GM23338 (cell line): ENCODE measurements around the gene ERC2. TPM values are rescaled to one million over a fixed set of nuclear protein-coding genes. Genes with fewer than 3 reads are reported as not detected.

ENCODE experiments used
- ATAC-seq: fragments of 200-7000 bp; cut with Tn5 transposase; 3 replicates; pipeline ENCODE4 v1.9.1; 2020
- DNase-seq: peaks from one replicate; pipeline ENCODE4 v3.0.0-alpha.2; 2015; ENCODE audit warnings: low spot score
- H2AFZ ChIP-seq: fragments of 200-600 bp; sonication (generic); 2 replicates; pipeline ENCODE4 v1.8.0; 2016; ENCODE audit warnings: antibody characterized with exemption, mild to moderate bottlenecking, moderate library complexity
- H3F3A ChIP-seq: fragments of 200-600 bp; sonication (generic); replicated peaks from 2 replicates; pipeline ENCODE4 v1.8.0; 2017; ENCODE audit warnings: antibody characterized with exemption, mixed run types, low read depth
- H3K27ac ChIP-seq: fragments of 200-600 bp; sonication (generic); 2 replicates; pipeline ENCODE4 v1.6.1; 2016; ENCODE audit warnings: low read depth
- H3K27me3 ChIP-seq: fragments of 200-600 bp; sonication (generic); 2 replicates; pipeline ENCODE4 v1.8.0; 2016; ENCODE audit warnings: mild to moderate bottlenecking, mixed run types, moderate library complexity; ENCODE audit not compliant: insufficient read depth
- H3K36me3 ChIP-seq: fragments of 200-600 bp; sonication (generic); 2 replicates; pipeline ENCODE4 v1.8.0; 2016; ENCODE audit warnings: mild to moderate bottlenecking; ENCODE audit not compliant: insufficient read depth
- H3K4me1 ChIP-seq: fragments of 200-600 bp; sonication (generic); 2 replicates; pipeline ENCODE4 v1.8.0; 2016; ENCODE audit warnings: mild to moderate bottlenecking, moderate library complexity; ENCODE audit not compliant: insufficient read depth
- H3K4me2 ChIP-seq: fragments of 200-600 bp; sonication (generic); 2 replicates; pipeline ENCODE4 v1.7.1; 2017; ENCODE audit warnings: mixed run types
- H3K4me3 ChIP-seq: fragments of 200-600 bp; sonication (generic); 2 replicates; pipeline ENCODE4 v1.6.1; 2016; ENCODE audit warnings: mixed run types
- H3K79me2 ChIP-seq: fragments of 200-600 bp; sonication (generic); replicated peaks from 2 replicates; pipeline ENCODE4 v1.8.0; 2017; ENCODE audit warnings: mild to moderate bottlenecking; ENCODE audit not compliant: insufficient read depth
- H3K9me2 ChIP-seq: fragments of 200-600 bp; sonication (generic); 2 replicates; pipeline ENCODE4 v1.8.0; 2017; ENCODE audit not compliant: insufficient read depth
- H4K20me1 ChIP-seq: fragments of 200-600 bp; sonication (generic); replicated peaks from 2 replicates; pipeline ENCODE4 v1.8.0; 2017; ENCODE audit warnings: mild to moderate bottlenecking; ENCODE audit not compliant: insufficient read depth
- H3K27ac Mint-ChIP-seq: 2 replicates; pipeline ENCODE4 v1.8.0; 2020; ENCODE audit warnings: inconsistent platforms, mild to moderate bottlenecking, moderate library complexity, mixed read lengths
- H3K27me3 Mint-ChIP-seq: 3 replicates; pipeline ENCODE4 v1.8.0; 2022; ENCODE audit warnings: low read depth, mild to moderate bottlenecking, moderate library complexity, mixed read lengths, inconsistent platforms; ENCODE audit not compliant: insufficient read depth, poor library complexity
- H3K36me3 Mint-ChIP-seq: 3 replicates; pipeline ENCODE4 v1.8.0; 2021; ENCODE audit warnings: low read depth, mild to moderate bottlenecking, inconsistent platforms, moderate library complexity, mixed read lengths
- H3K4me1 Mint-ChIP-seq: 3 replicates; pipeline ENCODE4 v1.8.0; 2020; ENCODE audit warnings: mild to moderate bottlenecking, inconsistent platforms, mixed read lengths
- H3K4me3 Mint-ChIP-seq: 3 replicates; pipeline ENCODE4 v1.8.0; 2021; ENCODE audit warnings: moderate library complexity, mild to moderate bottlenecking, inconsistent platforms, mixed read lengths
- H3K9me3 Mint-ChIP-seq: 3 replicates; pipeline ENCODE4 v1.8.0; 2020; ENCODE audit warnings: moderate library complexity, mild to moderate bottlenecking, inconsistent platforms, mixed read lengths
- CREB1 ChIP-seq: fragments of 250-450 bp; sonication (Bioruptor Pico); IDR thresholded peaks from 2 replicates; pipeline ENCODE4 v1.5.0; 2020; ENCODE audit warnings: low read depth, mild to moderate bottlenecking, moderate library complexity
- CTCF ChIP-seq, 2 experiments: fragments of 200-600 bp in 1 of 2; sonication (generic) in 1 of 2; conservative IDR thresholded peaks; 2 replicates each; pipeline versions ENCODE4 v1.5.1 to v1.6.1; 2016 to 2017; ENCODE audit warnings: antibody characterized with exemption in 2 of 2, low read depth in 2 of 2, mild to moderate bottlenecking in 2 of 2, moderate library complexity in 1 of 2
- ETS1 ChIP-seq: IDR thresholded peaks from 2 replicates; pipeline ENCODE4 v1.6.1; 2016; ENCODE audit warnings: antibody characterized with exemption
- EZH2 ChIP-seq: fragments of 200-600 bp; sonication (generic); IDR thresholded peaks from one replicate; pipeline ENCODE4 v1.8.0; 2017; ENCODE audit warnings: antibody characterized with exemption, mild to moderate bottlenecking, low read depth; ENCODE audit not compliant: unreplicated experiment
- EZH2phosphoT487 ChIP-seq: fragments of 200-600 bp; sonication (generic); IDR thresholded peaks from one replicate; pipeline ENCODE4 v1.8.1; 2018; ENCODE audit warnings: antibody characterized with exemption; ENCODE audit not compliant: unreplicated experiment
- JUNB ChIP-seq: IDR thresholded peaks from one replicate; pipeline ENCODE4 v1.6.1; 2016; ENCODE audit warnings: antibody characterized with exemption; ENCODE audit not compliant: unreplicated experiment
- NANOG ChIP-seq: IDR thresholded peaks from 2 replicates; pipeline ENCODE4 v1.6.1; 2016; ENCODE audit warnings: antibody characterized with exemption, borderline replicate concordance
- POLR2AphosphoS5 ChIP-seq: IDR thresholded peaks from 2 replicates; pipeline ENCODE4 v1.6.1; 2016; ENCODE audit warnings: antibody characterized with exemption, low read depth
- REST ChIP-seq: IDR thresholded peaks from one replicate; pipeline ENCODE4 v1.6.1; 2018; ENCODE audit warnings: antibody characterized with exemption; ENCODE audit not compliant: unreplicated experiment
- STAT1 ChIP-seq: IDR thresholded peaks from one replicate; pipeline ENCODE4 v1.6.1; 2016; ENCODE audit warnings: antibody characterized with exemption; ENCODE audit not compliant: unreplicated experiment
- ZNF114 ChIP-seq: fragments of 250-450 bp; sonication (Bioruptor Pico); IDR thresholded peaks from 2 replicates; pipeline ENCODE4 v1.5.0; 2020; ENCODE audit warnings: mild to moderate bottlenecking, moderate library complexity
- ZNF331 ChIP-seq: fragments of 250-450 bp; sonication (Bioruptor Pico); IDR thresholded peaks from 2 replicates; pipeline ENCODE4 v1.5.0; 2020; ENCODE audit warnings: low read depth, mild to moderate bottlenecking, moderate library complexity
- polyA plus RNA-seq: library from polyadenylated mRNA; unstranded; fragments of >200 nt; fragmentation: Nextera tagmentation; extraction: Ambion mirVana; gene quantifications from 2 replicates; pipeline ENCODE4 v1.2.1, GENCODE V29; 2016
- total RNA-seq: library from RNA; depleted of rRNA; stranded (reverse); fragments of >200 nt; shearing (Covaris generic); gene quantifications from 2 replicates; pipeline ENCODE4 v1.2.3, GENCODE V29; 2014
- TF ChIP-seq, protein P1 (sequence below): fragments of 250-450 bp; sonication (Bioruptor Pico); IDR thresholded peaks from 2 replicates; pipeline ENCODE4 v1.5.0; 2020; ENCODE audit warnings: mild to moderate bottlenecking, moderate library complexity

ERC2 gene
- total and polyA plus RNA-seq, 2 experiments from 2014 or later = 11.8 to 13.7 TPM

DNA sequence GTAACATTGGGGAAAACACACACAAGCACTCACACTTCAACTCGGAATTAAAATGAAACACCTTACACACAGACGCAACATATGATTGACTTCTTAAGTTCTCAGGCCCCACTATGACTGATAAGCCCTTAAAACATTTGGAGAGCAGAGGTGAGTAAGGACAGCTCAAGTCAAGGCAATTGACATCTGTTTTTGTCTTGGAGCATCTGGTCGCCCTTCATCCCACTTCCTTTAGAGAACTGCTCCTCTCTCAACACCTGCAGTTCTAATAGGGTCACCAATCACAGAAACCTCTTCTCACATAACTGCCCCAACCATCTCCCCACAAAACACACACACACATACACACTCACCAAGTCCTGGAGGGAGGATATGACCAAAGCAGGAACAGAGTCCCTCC is 43.4 kb downstream of the ERC2 start:
- Histone ChIP-seq H3K27ac (no peak overlapping the region), H3K79me2 (no peaks in the 10 kb centered on the region)

More for the DNA sequence above, 43.4 kb downstream of the ERC2 start:
- no peak overlapping the region for H3K4me2 ChIP-seq
- no peak for ATAC-seq
- no peak overlapping the region for H2AFZ ChIP-seq
- no peaks in the 10 kb centered on the region for H3K27me3 ChIP-seq
- TF ChIP-seq NANOG (no peak), REST (no peak), ZNF114 (CRISPR knock-in tag) (no peak), CREB1 (CRISPR knock-in tag) (no peak), CTCF (conservative IDR thresholded peaks at IDR 0.05; ENCODE audit: low read depth in 2 of 2) (no peak), POLR2AphosphoS5 (no peak), STAT1 (no peak), JUNB (no peak), EZH2phosphoT487 (no peak), ZNF331 (no peak), EZH2 (no peak), ETS1 (no peak)
- TF ChIP-seq, protein P1, sequence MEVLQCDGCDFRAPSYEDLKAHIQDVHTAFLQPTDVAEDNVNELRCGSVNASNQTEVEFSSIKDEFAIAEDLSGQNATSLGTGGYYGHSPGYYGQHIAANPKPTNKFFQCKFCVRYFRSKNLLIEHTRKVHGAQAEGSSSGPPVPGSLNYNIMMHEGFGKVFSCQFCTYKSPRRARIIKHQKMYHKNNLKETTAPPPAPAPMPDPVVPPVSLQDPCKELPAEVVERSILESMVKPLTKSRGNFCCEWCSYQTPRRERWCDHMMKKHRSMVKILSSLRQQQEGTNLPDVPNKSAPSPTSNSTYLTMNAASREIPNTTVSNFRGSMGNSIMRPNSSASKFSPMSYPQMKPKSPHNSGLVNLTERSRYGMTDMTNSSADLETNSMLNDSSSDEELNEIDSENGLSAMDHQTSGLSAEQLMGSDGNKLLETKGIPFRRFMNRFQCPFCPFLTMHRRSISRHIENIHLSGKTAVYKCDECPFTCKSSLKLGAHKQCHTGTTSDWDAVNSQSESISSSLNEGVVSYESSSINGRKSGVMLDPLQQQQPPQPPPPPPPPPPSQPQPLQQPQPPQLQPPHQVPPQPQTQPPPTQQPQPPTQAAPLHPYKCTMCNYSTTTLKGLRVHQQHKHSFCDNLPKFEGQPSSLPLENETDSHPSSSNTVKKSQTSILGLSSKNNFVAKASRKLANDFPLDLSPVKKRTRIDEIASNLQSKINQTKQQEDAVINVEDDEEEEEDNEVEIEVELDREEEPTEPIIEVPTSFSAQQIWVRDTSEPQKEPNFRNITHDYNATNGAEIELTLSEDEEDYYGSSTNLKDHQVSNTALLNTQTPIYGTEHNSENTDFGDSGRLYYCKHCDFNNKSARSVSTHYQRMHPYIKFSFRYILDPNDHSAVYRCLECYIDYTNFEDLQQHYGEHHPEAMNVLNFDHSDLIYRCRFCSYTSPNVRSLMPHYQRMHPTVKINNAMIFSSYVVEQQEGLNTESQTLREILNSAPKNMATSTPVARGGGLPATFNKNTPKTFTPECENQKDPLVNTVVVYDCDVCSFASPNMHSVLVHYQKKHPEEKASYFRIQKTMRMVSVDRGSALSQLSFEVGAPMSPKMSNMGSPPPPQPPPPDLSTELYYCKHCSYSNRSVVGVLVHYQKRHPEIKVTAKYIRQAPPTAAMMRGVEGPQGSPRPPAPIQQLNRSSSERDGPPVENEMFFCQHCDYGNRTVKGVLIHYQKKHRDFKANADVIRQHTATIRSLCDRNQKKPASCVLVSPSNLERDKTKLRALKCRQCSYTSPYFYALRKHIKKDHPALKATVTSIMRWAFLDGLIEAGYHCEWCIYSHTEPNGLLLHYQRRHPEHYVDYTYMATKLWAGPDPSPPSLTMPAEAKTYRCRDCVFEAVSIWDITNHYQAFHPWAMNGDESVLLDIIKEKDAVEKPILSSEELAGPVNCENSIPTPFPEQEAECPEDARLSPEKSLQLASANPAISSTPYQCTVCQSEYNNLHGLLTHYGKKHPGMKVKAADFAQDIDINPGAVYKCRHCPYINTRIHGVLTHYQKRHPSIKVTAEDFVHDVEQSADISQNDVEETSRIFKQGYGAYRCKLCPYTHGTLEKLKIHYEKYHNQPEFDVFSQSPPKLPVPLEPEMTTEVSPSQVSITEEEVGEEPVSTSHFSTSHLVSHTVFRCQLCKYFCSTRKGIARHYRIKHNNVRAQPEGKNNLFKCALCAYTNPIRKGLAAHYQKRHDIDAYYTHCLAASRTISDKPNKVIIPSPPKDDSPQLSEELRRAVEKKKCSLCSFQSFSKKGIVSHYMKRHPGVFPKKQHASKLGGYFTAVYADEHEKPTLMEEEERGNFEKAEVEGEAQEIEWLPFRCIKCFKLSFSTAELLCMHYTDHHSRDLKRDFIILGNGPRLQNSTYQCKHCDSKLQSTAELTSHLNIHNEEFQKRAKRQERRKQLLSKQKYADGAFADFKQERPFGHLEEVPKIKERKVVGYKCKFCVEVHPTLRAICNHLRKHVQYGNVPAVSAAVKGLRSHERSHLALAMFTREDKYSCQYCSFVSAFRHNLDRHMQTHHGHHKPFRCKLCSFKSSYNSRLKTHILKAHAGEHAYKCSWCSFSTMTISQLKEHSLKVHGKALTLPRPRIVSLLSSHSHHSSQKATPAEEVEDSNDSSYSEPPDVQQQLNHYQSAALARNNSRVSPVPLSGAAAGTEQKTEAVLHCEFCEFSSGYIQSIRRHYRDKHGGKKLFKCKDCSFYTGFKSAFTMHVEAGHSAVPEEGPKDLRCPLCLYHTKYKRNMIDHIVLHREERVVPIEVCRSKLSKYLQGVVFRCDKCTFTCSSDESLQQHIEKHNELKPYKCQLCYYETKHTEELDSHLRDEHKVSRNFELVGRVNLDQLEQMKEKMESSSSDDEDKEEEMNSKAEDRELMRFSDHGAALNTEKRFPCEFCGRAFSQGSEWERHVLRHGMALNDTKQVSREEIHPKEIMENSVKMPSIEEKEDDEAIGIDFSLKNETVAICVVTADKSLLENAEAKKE (CRISPR knock-in tag) = no peak
- Mint-ChIP-seq H3K9me3 (no peaks in the 10 kb centered on the region), H3K27me3 (no peaks in the 10 kb centered on the region), H3K36me3 (peaks cover 19% of the 10 kb centered on the region), H3K27ac (no peak overlapping the region), H3K4me1 (peaks cover 16% of the 10 kb centered on the region), H3K4me3 (no peak overlapping the region)
- 0 out of 2 replicates have a peak, but pooled peaks cover 3% of the 10 kb centered on the region for H4K20me1 ChIP-seq
- DNase-seq = no peak
- no peaks in the 10 kb centered on the region for H3K36me3 ChIP-seq
- H3K4me1 ChIP-seq = no peaks in the 10 kb centered on the region
- H3F3A ChIP-seq = no peaks in the 10 kb centered on the region
- H3K9me2 ChIP-seq = 0 out of 2 replicates have a peak, but pooled peaks cover 3% of the 10 kb centered on the region
- no peak overlapping the region for H3K4me3 ChIP-seq
